ENCODE measurements around the gene SLCO3A1.

SLCO3A1 gene

GRCh38 chr15:92074101-92074500 is 220.6 kb downstream of the SLCO3A1 start:
- no peaks in the 10 kb centered on the region for H3K27me3 ChIP-seq (ENCODE audit: insufficient read depth, poor library complexity, severe bottlenecking)
- DNase-seq (ENCODE audit: low read depth in 1 of 2, low spot score in 1 of 2) = no peak
- TF ChIP-seq REST (IDR thresholded peaks at IDR 0.05; ENCODE audit: insufficient replicate concordance, low read depth) (no peak), POLR2AphosphoS5 (IDR thresholded peaks at IDR 0.05; ENCODE audit: low read depth) (no peak), SPI1 (IDR thresholded peaks at IDR 0.05; ENCODE audit: borderline replicate concordance, low read depth) (no peak), CTCF (IDR thresholded peaks at IDR 0.05; ENCODE audit: insufficient read depth, low read length) (no peak), GABPA (IDR thresholded peaks at IDR 0.05; ENCODE audit: low read depth) (no peak)

GRCh38 chr15:92074646-92075045 is 221.1 kb downstream of the SLCO3A1 start:
- TF ChIP-seq SPI1 (IDR thresholded peaks at IDR 0.05; ENCODE audit: borderline replicate concordance, low read depth) = no peak
- no peak for TF ChIP-seq CTCF (IDR thresholded peaks at IDR 0.05; ENCODE audit: insufficient read depth, low read length)
- TF ChIP-seq GABPA (IDR thresholded peaks at IDR 0.05; ENCODE audit: low read depth) = no peak
- Histone ChIP-seq H3K27me3 (ENCODE audit: insufficient read depth, poor library complexity, severe bottlenecking) (no peaks in the 10 kb centered on the region), H3K27ac (replicated peaks) (no peak overlapping the region), H3K4me3 (replicated peaks; ENCODE audit: insufficient read depth, low read length) (no peak overlapping the region)
- no peak for DNase-seq (ENCODE audit: low read depth in 1 of 2, low spot score in 1 of 2)

More at GRCh38 chr15:92074101-92074500, 220.6 kb downstream of the SLCO3A1 start:
- Histone ChIP-seq H3K4me3 (replicated peaks; ENCODE audit: insufficient read depth, low read length) (no peak overlapping the region), H3K27ac (replicated peaks) (no peak overlapping the region)

- H3K27ac ChIP-seq (replicated peaks) = no peak overlapping the region
- TF ChIP-seq REST (IDR thresholded peaks at IDR 0.05; ENCODE audit: insufficient replicate concordance, low read depth) (no peak), GABPA (IDR thresholded peaks at IDR 0.05; ENCODE audit: low read depth) (no peak), SPI1 (IDR thresholded peaks at IDR 0.05; ENCODE audit: borderline replicate concordance, low read depth) (no peak), CTCF (IDR thresholded peaks at IDR 0.05; ENCODE audit: insufficient read depth, low read length) (no peak), POLR2AphosphoS5 (IDR thresholded peaks at IDR 0.05; ENCODE audit: low read depth) (no peak)
- no peak overlapping the region for H3K4me3 ChIP-seq (replicated peaks; ENCODE audit: insufficient read depth, low read length)
- DNase-seq (ENCODE audit: low read depth in 1 of 2, low spot score in 1 of 2) = no peak
- H3K27me3 ChIP-seq (ENCODE audit: insufficient read depth, poor library complexity, severe bottlenecking) = no peaks in the 10 kb centered on the region
These were observed 222.3 kb downstream of the SLCO3A1 start for GRCh38 chr15:92075764-92076163.

GRCh38 chr15:92076541-92076940 is 223.0 kb downstream of the SLCO3A1 start:
- no peak overlapping the region for H3K27ac ChIP-seq (replicated peaks)
- no peak for DNase-seq (ENCODE audit: low read depth in 1 of 2, low spot score in 1 of 2)
- no peak overlapping the region for H3K4me3 ChIP-seq (replicated peaks; ENCODE audit: insufficient read depth, low read length)
- no peak for TF ChIP-seq POLR2AphosphoS5 (IDR thresholded peaks at IDR 0.05; ENCODE audit: low read depth)
- TF ChIP-seq SPI1 (IDR thresholded peaks at IDR 0.05; ENCODE audit: borderline replicate concordance, low read depth) = no peak
- no peak for TF ChIP-seq CTCF (IDR thresholded peaks at IDR 0.05; ENCODE audit: insufficient read depth, low read length)
- TF ChIP-seq GABPA (IDR thresholded peaks at IDR 0.05; ENCODE audit: low read depth) = no peak
- TF ChIP-seq REST (IDR thresholded peaks at IDR 0.05; ENCODE audit: insufficient replicate concordance, low read depth) = no peak
- no peaks in the 10 kb centered on the region for H3K27me3 ChIP-seq (ENCODE audit: insufficient read depth, poor library complexity, severe bottlenecking)

All from HL-60 (cell line).